Psoas muscle (tissue), 8 donors: ENCODE measurements around the gene CACNA1C. TPM values are rescaled to one million over a fixed set of nuclear protein-coding genes. Genes with fewer than 3 reads are reported as not detected.

ENCODE experiments used
- ATAC-seq, 4 donors: fragments of 200-7000 bp; cut with Tn5 transposase; one replicate each; pipeline ENCODE4 v1.9.1; 2020; ENCODE audit warnings: moderate library complexity in 3 of 4, mild to moderate bottlenecking in 2 of 4
- DNase-seq, 2 donors: peaks; one replicate each; pipeline ENCODE4 v3.0.0-alpha.2; 2020
- H3K27ac ChIP-seq: fragments of 200-600 bp; one replicate; pipeline ENCODE4 v1.8.0; 2022
- H3K27me3 ChIP-seq, 3 donors: fragments of 200-600 bp in 1 of 3; one replicate each; pipeline versions ENCODE4 v1.6.1 to v1.8.0; 2013 to 2022; ENCODE audit warnings: low read length in 2 of 3, mild to moderate bottlenecking in 2 of 3, moderate library complexity in 1 of 3; ENCODE audit not compliant: insufficient read depth in 3 of 3
- H3K36me3 ChIP-seq, 2 donors: fragments of 200-600 bp in 1 of 2; one replicate each; pipeline versions ENCODE4 v1.6.1 to v1.8.0; 2013 to 2022; ENCODE audit warnings: low read depth in 1 of 2, mild to moderate bottlenecking in 1 of 2, moderate library complexity in 1 of 2; ENCODE audit not compliant: insufficient read depth in 1 of 2
- H3K4me1 ChIP-seq: fragments of 200-600 bp; one replicate; pipeline ENCODE4 v1.8.0; 2022
- H3K4me3 ChIP-seq: fragments of 200-600 bp; one replicate; pipeline ENCODE4 v1.8.0; 2022; ENCODE audit warnings: mild to moderate bottlenecking
- H3K9me3 ChIP-seq: fragments of 200-600 bp; one replicate; pipeline ENCODE4 v1.8.0; 2022
- WGBS, 3 donors: extraction: QIAGEN DNeasy Blood & Tissue Kit; methylation state at CpG; one replicate each; pipeline versions ENCODE4 v1.1.6 to v1.1.7; 2013; 5-methylcytosine and 5-hydroxymethylcytosine counted together
- intact Hi-C, 2 donors: fragments of 100-400 bp; cut with DNase I; formaldehyde crosslinking; loops; one replicate each; pipeline versions ENCODE4 v1.11.0 to v1.14.2; 2022
- polyA plus RNA-seq, 3 donors: library from polyadenylated mRNA; stranded (reverse); fragments of 200-250 nt; gene quantifications; one replicate each; pipeline ENCODE4 v1.2.3, GENCODE V29; 2013
- total RNA-seq, 4 donors: library from RNA; stranded (reverse); fragmentation: NEBNext Ultra II Directional in 2 of 4; extraction: Animal tissue kit (Norgen Biotek cat#: 25700) in 2 of 4; gene quantifications; one replicate each; pipeline versions ENCODE4 v1.2.1 to v1.2.4, GENCODE V29; 2021 to 2023
- TF ChIP-seq, protein P1 (sequence below): fragments of 200-600 bp; IDR thresholded peaks from one replicate; pipeline ENCODE4 v1.8.0; 2022; ENCODE audit warnings: antibody characterized with exemption
- donor health status: healthy with polysubstance abuse.
- donor health status: DM: no; HTN: no; CAD: no; lungs with moderate emphysema.
- donor health status: Bipolar disorder and iron deficiency.
- donor health status: healthy.
- donor health status: DM: yes; HTN: yes; CAD: no.
- donor health status: DM: no; HTN: no; CAD: no.
- donor health status: DM: no; HTN: no; CAD: no.
- donor health status: DM: yes; HTN: yes; CAD: no.

The CACNA1C gene
- total and polyA plus RNA-seq, 7 donors = 0.26 to 2.9 (median 0.95) TPM

DNA sequence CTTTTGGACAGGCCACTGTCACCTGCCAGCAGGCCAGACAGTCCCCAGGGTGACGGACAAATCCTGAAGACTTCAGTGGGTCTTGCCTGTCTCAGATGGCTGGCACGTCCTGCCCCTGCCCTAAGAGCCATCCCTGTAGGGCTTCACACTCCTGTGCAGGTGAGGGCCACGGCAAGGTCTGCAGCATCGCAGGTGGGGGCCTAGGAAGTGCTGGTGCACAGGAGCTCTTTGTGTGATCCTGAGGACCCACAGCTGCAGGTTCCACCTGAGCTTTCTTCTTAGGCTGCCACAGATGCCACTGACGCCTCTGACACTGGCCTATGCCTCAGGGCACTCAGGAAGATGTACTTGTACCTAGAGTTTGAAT, 633.5 kb downstream of the CACNA1C start:
- Histone ChIP-seq H3K9me3 (no peaks in the 10 kb centered on the region), H3K27me3 (peaks cover 0 to 19% (median 2%) of the 10 kb centered on the region in 3 donors), H3K4me3 (no peak overlapping the region), H3K27ac (no peak overlapping the region), H3K4me1 (no peaks in the 10 kb centered on the region), H3K36me3 (no peaks in the 10 kb centered on the region)
- intact Hi-C loops = no loop called here
- DNase-seq = no peak
- ATAC-seq = no peak
- WGBS, 3 donors = 93 to 94% (median 94%) methylated on average over 5 of the region's 5 CpGs
- TF ChIP-seq, protein P1, sequence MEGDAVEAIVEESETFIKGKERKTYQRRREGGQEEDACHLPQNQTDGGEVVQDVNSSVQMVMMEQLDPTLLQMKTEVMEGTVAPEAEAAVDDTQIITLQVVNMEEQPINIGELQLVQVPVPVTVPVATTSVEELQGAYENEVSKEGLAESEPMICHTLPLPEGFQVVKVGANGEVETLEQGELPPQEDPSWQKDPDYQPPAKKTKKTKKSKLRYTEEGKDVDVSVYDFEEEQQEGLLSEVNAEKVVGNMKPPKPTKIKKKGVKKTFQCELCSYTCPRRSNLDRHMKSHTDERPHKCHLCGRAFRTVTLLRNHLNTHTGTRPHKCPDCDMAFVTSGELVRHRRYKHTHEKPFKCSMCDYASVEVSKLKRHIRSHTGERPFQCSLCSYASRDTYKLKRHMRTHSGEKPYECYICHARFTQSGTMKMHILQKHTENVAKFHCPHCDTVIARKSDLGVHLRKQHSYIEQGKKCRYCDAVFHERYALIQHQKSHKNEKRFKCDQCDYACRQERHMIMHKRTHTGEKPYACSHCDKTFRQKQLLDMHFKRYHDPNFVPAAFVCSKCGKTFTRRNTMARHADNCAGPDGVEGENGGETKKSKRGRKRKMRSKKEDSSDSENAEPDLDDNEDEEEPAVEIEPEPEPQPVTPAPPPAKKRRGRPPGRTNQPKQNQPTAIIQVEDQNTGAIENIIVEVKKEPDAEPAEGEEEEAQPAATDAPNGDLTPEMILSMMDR = no peak

DNA sequence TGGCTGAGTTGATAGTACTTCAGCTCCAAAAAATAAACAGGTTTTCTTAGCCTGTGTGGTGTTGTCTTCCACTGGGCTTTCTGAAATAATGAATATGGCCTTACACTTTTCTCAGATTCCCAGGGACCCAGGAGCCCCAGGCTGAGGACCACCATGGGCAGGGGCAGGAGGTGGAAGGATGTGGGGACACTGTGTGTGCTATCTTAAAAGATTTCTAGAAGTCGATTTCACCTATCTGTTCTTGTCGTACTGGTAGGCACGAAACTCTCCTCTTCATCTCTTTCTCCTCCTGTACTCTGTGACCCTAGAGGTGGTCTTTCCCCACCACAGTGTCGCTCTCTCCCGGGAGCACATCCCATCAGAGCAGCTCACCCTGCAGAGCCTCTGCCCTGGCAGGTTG, 634.3 kb downstream of the CACNA1C start:
- Histone ChIP-seq H3K9me3 (no peaks in the 10 kb centered on the region), H3K27me3 (peaks cover 0 to 27% (median 2%) of the 10 kb centered on the region in 3 donors), H3K4me3 (no peak overlapping the region), H3K4me1 (no peaks in the 10 kb centered on the region), H3K36me3 (no peaks in the 10 kb centered on the region), H3K27ac (no peak overlapping the region)
- TF ChIP-seq, protein P1 = no peak
- DNase-seq = no peak
- intact Hi-C loops = no loop called here
- no peak for ATAC-seq
- 89 to 92% (median 91%) methylated on average over 5 of the region's 5 CpGs for WGBS, 3 donors

DNA sequence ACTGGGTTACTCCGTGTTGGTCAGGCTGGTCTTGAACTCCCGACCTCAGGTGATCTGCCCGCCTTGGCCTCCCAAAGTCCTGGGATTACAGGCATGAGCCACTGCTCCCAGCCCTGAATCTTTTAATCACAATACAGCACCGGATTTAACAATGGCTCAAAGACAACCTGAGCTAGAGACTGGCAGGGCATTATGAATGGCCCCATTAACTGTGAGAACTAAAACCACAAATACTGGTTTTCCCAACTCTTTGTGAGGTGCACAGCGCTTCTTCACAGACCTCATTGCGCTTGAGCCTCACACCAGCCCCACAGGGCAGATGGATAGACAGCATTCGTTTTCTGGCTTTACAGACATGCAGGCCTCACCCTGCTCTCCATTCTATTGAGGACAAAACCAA, 634.9 kb downstream of the CACNA1C start:
- no peaks in the 10 kb centered on the region for H3K4me1 ChIP-seq
- no peak for ATAC-seq
- no peaks in the 10 kb centered on the region for H3K9me3 ChIP-seq
- no peak overlapping the region for H3K27ac ChIP-seq
- H3K27me3 ChIP-seq = peaks cover 0 to 34% (median 2%) of the 10 kb centered on the region in 3 donors
- WGBS, 3 donors = 88 to 91% (median 91%) methylated on average over 7 of the region's 7 CpGs
- no peak for DNase-seq
- intact Hi-C loops = no loop called here
- H3K36me3 ChIP-seq = no peaks in the 10 kb centered on the region
- TF ChIP-seq, protein P1 = no peak
- no peak overlapping the region for H3K4me3 ChIP-seq

DNA sequence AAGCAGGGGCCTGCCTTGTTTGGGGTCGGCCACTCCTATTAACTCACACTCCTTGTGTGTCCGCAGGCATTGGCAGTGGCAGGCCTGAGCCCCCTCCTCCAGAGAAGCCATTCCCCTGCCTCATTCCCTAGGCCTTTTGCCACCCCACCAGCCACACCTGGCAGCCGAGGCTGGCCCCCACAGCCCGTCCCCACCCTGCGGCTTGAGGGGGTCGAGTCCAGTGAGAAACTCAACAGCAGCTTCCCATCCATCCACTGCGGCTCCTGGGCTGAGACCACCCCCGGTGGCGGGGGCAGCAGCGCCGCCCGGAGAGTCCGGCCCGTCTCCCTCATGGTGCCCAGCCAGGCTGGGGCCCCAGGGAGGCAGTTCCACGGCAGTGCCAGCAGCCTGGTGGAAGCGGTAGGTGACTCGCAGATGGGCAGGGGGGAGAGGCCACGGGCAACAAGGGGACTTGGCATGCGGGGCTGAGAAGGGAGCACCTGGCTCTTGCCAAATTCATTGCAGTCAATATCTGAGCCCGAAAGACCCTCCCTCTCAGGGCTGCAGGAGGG, 635.7 kb downstream of the CACNA1C start:
- no peaks in the 10 kb centered on the region for H3K9me3 ChIP-seq
- ATAC-seq (no peak), DNase-seq (no peak)
- 90 to 93% (median 91%) methylated on average over 20 of the region's 20 CpGs for WGBS, 3 donors
- TF ChIP-seq, protein P1 = no peak
- H3K27me3 ChIP-seq = peaks cover 0 to 41% (median 2%) of the 10 kb centered on the region in 3 donors
- H3K4me1 ChIP-seq = no peaks in the 10 kb centered on the region
- intact Hi-C loops = no loop called here
- H3K27ac ChIP-seq = no peak overlapping the region
- no peak overlapping the region for H3K4me3 ChIP-seq
- no peaks in the 10 kb centered on the region for H3K36me3 ChIP-seq

DNA sequence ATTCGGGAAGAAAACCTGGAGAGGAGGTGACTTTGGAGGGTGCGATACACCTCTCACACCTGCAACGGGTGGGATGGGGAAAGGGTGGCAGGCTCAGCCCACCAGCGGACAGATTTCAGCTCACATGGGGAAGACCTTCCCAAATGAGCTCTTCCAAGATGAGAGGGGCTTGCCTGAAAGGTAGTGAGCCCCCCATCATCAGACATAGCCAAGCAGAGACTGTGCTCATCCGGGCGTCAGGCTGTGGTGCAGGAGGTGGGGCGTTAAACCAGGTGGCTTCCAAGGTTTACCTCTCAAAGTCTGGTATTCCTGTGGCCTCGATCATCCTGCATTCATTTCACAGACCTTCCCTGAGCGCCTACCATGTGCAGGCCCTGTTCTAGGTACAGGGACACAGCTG, 636.6 kb downstream of the CACNA1C start:
- no peaks in the 10 kb centered on the region for H3K9me3 ChIP-seq
- H3K4me3 ChIP-seq = no peak overlapping the region
- H3K4me1 ChIP-seq = no peaks in the 10 kb centered on the region
- no peak for DNase-seq
- no peak for ATAC-seq
- TF ChIP-seq, protein P1 = no peak
- H3K27me3 ChIP-seq = peaks cover 0 to 45% (median 2%) of the 10 kb centered on the region in 3 donors
- no peaks in the 10 kb centered on the region for H3K36me3 ChIP-seq
- WGBS, 3 donors = 94 to 96% (median 95%) methylated on average over 9 of the region's 9 CpGs
- intact Hi-C loops = no loop called here
- H3K27ac ChIP-seq = no peak overlapping the region
